Bronchial smooth muscle cell (primary cell): ENCODE results near the gene KLK15. TPM values are rescaled to one million over a fixed set of nuclear protein-coding genes. Genes with fewer than 3 reads are reported as not detected.

ENCODE experiments used
- total RNA-seq: library from RNA; depleted of rRNA; stranded (reverse); fragments of >200 nt; gene quantifications from 2 replicates; pipeline ENCODE4 v1.2.1, GENCODE V29; 2014

KLK15 gene, protein sequence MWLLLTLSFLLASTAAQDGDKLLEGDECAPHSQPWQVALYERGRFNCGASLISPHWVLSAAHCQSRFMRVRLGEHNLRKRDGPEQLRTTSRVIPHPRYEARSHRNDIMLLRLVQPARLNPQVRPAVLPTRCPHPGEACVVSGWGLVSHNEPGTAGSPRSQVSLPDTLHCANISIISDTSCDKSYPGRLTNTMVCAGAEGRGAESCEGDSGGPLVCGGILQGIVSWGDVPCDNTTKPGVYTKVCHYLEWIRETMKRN
- total RNA-seq, result 0.09 TPM in 1 of 2 replicates, not detected in the other

GRCh38 chr19:50833117-50833801 lies at the start of gene KLK15:
KLK15 (minus strand) TSS chr19:50833574; CDS start chr19:50831492, 2,082 bp downstream.

DNA sequence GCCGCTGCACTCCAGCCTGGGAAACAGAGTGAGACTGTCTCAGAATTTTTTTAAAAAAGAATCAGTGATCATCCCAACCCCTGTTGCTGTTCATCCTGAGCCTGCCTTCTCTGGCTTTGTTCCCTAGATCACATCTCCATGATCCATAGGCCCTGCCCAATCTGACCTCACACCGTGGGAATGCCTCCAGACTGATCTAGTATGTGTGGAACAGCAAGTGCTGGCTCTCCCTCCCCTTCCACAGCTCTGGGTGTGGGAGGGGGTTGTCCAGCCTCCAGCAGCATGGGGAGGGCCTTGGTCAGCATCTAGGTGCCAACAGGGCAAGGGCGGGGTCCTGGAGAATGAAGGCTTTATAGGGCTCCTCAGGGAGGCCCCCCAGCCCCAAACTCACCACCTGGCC lies 39.7 kb upstream of the KLK15 start, which contains the start of gene KLK2:
Gene KLK2 (plus strand): TSS at position 384 of the 400 bp plus-strand sequence. CDS start 35 bp downstream, outside the sequence.

GRCh38 chr19:50854636-50855410 lies 21.4 kb upstream of the KLK15 start, which contains the start of gene KLK3:
KLK3 (plus strand) TSS chr19:50854915; CDS start chr19:50854956, 41 bp downstream.

GRCh38 chr19:50823389-50824042 lies 9.9 kb downstream of the KLK15 start, which contains the start of gene KLK1:
KLK1 (minus strand) TSS chr19:50823787; CDS start chr19:50823748, 39 bp downstream.

DNA sequence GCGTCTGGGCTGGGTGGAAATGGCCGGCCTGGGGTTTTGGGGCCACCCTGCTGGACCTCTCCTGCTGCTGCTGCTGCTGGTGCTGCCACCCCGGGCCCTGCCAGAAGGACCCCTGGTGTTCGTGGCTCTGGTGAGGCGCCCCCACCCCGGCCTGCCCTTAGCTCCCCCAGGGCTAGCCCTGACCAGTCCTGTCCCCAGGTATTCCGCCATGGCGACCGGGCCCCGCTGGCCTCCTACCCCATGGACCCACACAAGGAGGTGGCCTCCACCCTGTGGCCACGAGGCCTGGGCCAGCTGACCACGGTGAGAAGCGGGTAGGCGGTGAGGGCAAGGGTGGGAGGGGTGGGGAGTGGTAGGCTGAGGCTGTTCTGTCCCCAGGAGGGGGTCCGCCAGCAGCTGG lies 43.0 kb downstream of the KLK15 start, which contains the start of gene ACP4:
Gene ACP4 (plus strand): TSS at position 20 of the 400 bp plus-strand sequence. CDS start 0 bp downstream, at position 20.

Other genes starting within 250 kb of the KLK15 start
- not detected in 2 replicates for gene SYT3, start 193.7 kb downstream of the KLK15 start, total RNA-seq
- not detected in 2 replicates for gene C19orf81, start 184.1 kb downstream of the KLK15 start, total RNA-seq
- 0.60 and 3.3 TPM in 2 replicates for gene SHANK1, start 113.8 kb downstream of the KLK15 start, total RNA-seq
- gene CLEC11A, start 110.2 kb downstream of the KLK15 start, total RNA-seq, result 21.3 and 46.3 TPM in 2 replicates
- gene GPR32, start 63.1 kb downstream of the KLK15 start, total RNA-seq, result not detected in 2 replicates
- not detected in 2 replicates for gene ACP4, start 43.2 kb downstream of the KLK15 start, total RNA-seq
- gene KLK1, start 9.8 kb downstream of the KLK15 start, total RNA-seq, result not detected in 2 replicates
- gene KLK3, start 21.3 kb upstream of the KLK15 start, total RNA-seq, result 0.09 TPM in 1 of 2 replicates, not detected in the other
- gene KLK2, start 39.9 kb upstream of the KLK15 start, total RNA-seq, result not detected in 2 replicates
- not detected in 2 replicates for gene KLK4, start 77.8 kb upstream of the KLK15 start, total RNA-seq
- 0.34 TPM in 1 of 2 replicates, not detected in the other for gene KLK5, start 119.5 kb upstream of the KLK15 start, total RNA-seq
- not detected in 2 replicates for gene KLK6, start 136.0 kb upstream of the KLK15 start, total RNA-seq
- gene KLK7, start 150.3 kb upstream of the KLK15 start, total RNA-seq, result not detected in 2 replicates
- not detected in 2 replicates for gene KLK8, start 168.0 kb upstream of the KLK15 start, total RNA-seq
- gene KLK10, start 186.1 kb upstream of the KLK15 start, total RNA-seq, result not detected in 2 replicates
- gene KLK11, start 193.0 kb upstream of the KLK15 start, total RNA-seq, result 0.17 TPM in 1 of 2 replicates, not detected in the other
- gene KLK12, start 201.4 kb upstream of the KLK15 start, total RNA-seq, result not detected in 2 replicates
- gene KLK13, start 231.5 kb upstream of the KLK15 start, total RNA-seq, result not detected in 2 replicates
- gene KLK14, start 249.3 kb upstream of the KLK15 start, total RNA-seq, result not detected in 2 replicates